Cardiac fibroblast (primary cell): ENCODE measurements around the gene LRP1B.

Experiments
- DNase-seq, 2 donors: peaks; one replicate each; pipeline versions ENCODE4 v3.0.0 to v3.0.0-alpha.2; 2010; ENCODE audit warnings: low read depth in 2 of 2
- H3K4me3 ChIP-seq, 2 donors: replicated peaks in 1 of 2; 1 replicate in 1 of 2; 2 replicates in 1 of 2; pipeline ENCODE4 v1.5.1; 2011; ENCODE audit warnings: low read depth in 2 of 2, low read length in 2 of 2, mild to moderate bottlenecking in 2 of 2, moderate library complexity in 1 of 2
- TF ChIP-seq, protein P1 (sequence below): IDR thresholded peaks from one replicate; pipeline ENCODE4 v1.5.1; 2011; ENCODE audit warnings: low read depth, mild to moderate bottlenecking, low read length, inconsistent platforms

The LRP1B gene

DNA sequence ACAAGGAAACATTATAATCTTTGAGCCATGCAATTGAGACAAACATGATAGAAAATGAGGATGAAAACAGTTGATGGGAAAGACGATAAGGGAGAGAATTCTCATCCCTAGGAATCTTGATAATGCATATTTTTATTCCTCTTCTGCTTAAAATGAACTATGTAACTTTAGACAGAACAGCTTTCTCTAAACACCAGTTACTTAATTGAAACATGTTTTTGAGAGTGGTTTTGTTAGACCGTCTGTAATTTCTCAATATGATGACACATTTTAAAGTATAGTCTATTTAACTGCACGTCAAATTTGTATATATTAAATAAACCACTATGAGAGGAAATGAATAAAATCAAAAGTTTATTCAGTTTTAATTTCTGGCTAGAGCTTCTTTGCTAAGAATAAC is 1896.7 kb downstream of the LRP1B start:
- DNase-seq: no peak
- TF ChIP-seq, protein P1, sequence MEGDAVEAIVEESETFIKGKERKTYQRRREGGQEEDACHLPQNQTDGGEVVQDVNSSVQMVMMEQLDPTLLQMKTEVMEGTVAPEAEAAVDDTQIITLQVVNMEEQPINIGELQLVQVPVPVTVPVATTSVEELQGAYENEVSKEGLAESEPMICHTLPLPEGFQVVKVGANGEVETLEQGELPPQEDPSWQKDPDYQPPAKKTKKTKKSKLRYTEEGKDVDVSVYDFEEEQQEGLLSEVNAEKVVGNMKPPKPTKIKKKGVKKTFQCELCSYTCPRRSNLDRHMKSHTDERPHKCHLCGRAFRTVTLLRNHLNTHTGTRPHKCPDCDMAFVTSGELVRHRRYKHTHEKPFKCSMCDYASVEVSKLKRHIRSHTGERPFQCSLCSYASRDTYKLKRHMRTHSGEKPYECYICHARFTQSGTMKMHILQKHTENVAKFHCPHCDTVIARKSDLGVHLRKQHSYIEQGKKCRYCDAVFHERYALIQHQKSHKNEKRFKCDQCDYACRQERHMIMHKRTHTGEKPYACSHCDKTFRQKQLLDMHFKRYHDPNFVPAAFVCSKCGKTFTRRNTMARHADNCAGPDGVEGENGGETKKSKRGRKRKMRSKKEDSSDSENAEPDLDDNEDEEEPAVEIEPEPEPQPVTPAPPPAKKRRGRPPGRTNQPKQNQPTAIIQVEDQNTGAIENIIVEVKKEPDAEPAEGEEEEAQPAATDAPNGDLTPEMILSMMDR: no peak
- no peak overlapping the region for H3K4me3 ChIP-seq

DNA sequence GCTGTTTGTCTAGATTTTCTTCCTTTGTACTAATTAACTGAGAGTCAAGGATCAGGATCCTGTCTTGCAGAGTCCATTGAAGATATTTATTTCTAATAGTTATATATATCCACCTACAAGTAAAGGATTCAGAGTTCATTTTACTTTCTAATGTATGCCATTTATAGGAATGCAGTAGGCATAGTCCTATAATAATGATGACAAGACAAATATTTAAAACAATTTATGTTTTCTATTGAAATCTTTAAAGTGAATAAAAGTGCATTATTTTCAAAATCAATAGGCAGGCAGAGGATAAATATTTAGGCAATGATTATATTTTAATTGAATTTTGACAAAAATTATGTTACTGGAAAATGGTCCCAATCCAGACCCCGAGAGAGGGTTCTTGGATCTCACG is 1919.9 kb downstream of the LRP1B start:
- H3K4me3 ChIP-seq: no peak overlapping the region
- no peak for DNase-seq
- TF ChIP-seq, protein P1: no peak

DNA sequence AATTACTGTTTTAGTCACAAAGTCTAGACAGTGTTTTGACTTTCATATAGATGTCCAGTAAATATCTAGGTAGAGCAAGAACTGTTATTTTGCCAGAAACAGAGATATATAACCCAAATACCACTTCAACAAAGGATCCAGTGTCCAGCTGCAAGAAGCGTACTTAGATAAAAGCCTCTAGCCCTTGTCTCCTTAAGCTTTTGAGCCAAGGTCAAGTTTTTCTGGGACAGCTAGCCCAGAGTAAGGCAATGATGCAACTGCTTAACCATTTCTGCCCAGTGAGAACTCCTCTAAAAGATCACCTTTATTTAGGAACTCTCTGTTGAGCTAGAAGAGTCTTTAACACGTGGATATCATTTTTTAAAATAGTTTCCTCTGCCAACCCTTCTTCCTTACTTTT is 1925.7 kb downstream of the LRP1B start:
- H3K4me3 ChIP-seq: no peak overlapping the region
- TF ChIP-seq, protein P1: no peak
- DNase-seq: peak in 1 of 2 donors; percentile 3

DNA sequence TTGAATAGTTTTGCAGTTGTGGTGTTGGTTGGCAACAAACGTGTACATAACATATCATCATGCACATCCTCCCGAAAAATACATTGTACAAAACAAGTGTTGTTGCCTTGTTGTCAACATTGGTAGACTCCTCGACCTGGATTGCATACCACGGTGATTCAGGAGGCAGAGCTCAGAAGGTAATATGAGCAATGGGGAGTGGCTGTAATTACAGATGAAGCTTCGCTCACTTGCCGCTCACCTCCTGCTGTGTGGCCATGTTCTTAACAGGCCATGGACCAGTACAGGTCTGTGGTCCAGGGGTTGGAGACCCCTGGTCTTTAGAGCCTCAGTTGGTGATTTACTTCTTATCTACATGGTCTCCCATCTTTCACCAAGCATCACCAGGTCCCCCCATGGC is 1927.5 kb downstream of the LRP1B start:
- H3K4me3 ChIP-seq: no peak overlapping the region
- TF ChIP-seq, protein P1: no peak
- DNase-seq: no peak

DNA sequence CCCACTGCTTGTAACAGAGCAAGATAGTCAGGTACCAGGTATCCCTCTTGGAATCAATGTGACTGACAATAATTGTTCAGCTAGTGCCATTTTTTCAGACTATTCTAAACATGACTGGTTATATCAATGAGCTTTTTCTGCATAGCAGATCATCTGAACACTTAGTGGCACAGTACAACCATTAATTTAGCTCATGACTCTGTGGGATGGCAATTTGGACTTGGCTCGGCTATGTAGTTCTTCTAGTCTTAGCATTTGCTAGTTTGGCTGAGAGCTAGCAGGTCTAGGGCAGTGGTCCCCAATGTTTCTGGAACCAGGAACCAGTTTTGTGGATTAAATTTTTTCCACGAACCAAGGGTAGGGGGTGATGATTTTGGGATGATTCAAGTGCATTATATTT is 1929.2 kb downstream of the LRP1B start:
- DNase-seq: no peak
- no peak overlapping the region for H3K4me3 ChIP-seq
- TF ChIP-seq, protein P1: no peak

DNA sequence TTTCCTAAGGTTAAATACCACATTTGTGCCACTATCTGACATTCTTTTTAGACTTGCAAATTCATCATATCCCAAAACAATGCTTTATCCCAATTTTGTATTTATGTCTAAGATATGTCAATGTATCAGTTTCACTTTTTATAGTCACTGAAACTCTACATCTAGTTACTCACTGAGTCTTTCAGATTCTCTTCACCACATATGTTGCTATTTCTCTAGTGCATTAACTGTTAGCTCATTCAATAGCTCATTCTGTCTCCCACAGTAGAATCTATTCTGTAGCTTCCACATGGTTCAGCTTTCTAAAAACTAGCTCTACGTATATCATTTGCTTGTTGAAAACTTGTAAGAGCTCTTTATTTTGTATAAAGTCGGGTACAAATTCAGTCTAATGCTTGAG is 1930.1 kb downstream of the LRP1B start:
- TF ChIP-seq, protein P1: no peak
- no peak overlapping the region for H3K4me3 ChIP-seq
- DNase-seq: no peak

DNA sequence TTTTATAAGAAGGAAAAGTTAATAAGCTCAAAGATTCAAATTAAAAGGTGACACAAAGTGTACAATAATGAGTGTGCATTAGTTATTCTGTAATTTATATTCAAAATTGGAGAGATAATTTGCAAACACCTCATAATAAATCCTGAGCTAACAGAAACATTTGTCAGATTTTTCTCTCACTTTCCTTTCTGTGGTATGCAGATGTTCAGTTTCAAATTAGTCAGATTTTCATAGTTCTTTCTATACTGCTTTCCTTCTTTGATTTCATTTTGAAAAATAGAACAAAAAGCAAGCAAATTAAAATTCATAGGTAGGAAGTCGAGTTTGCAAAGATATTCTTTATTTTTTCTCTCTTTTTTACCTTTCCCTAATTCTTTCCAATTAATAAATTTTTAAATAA is 1930.5 kb downstream of the LRP1B start:
- no peak overlapping the region for H3K4me3 ChIP-seq
- DNase-seq: no peak
- TF ChIP-seq, protein P1: no peak
